Measurements from ENCODE around the gene TCF4. TPM values are rescaled to one million over a fixed set of nuclear protein-coding genes. Genes with fewer than 3 reads are reported as not detected.

TCF4 gene
- total RNA-seq, 1 experiment from 2014 or later, result 0.42 TPM

GRCh38 chr18:55552526-55553189, 35.3 kb downstream of the TCF4 start:
- H4K20me1 ChIP-seq (ENCODE audit: insufficient read depth), result no peaks in the 10 kb centered on the region
- H3K9me3 ChIP-seq (ENCODE audit: control insufficient read depth in 1 of 2, insufficient read depth in 1 of 2, low read depth in 1 of 2, low read length in 2 of 2), result peaks cover 9 to 14% of the 10 kb centered on the region in 2 experiments; a peak in 2 of 4 replicates
- no peaks in the 10 kb centered on the region for H3K4me1 ChIP-seq (ENCODE audit: control insufficient read depth in 1 of 2, insufficient read depth in 2 of 2, low read length in 2 of 2)
- H3K36me3 ChIP-seq (ENCODE audit: control insufficient read depth in 1 of 2, insufficient read depth in 2 of 2, low read length in 2 of 2), result no peaks in the 10 kb centered on the region
- POLR2A ChIA-PET, result no interaction called here
- no peak for TF ChIP-seq SRF (IDR thresholded peaks at IDR 0.05; ENCODE audit: low read depth)
- BruUV-seq (replicated peaks), result no TSS peak
- H3K27me3 ChIP-seq (ENCODE audit: insufficient read depth, low read length), result no peaks in the 10 kb centered on the region
- H3K79me2 ChIP-seq (ENCODE audit: insufficient read depth, low read length), result no peaks in the 10 kb centered on the region
- no peak overlapping the region for H3K9ac ChIP-seq (ENCODE audit: low read length)
- no peak overlapping the region for H2AFZ ChIP-seq (ENCODE audit: low read depth, low read length, poor library complexity, severe bottlenecking)
- ATAC-seq (no peak), DNase-seq (ENCODE audit: low read depth, low spot score) (no peak)
- H3K4me2 ChIP-seq (ENCODE audit: low read length), result no peak overlapping the region
- H3K9me2 ChIP-seq (ENCODE audit: insufficient read depth), result no peaks in the 10 kb centered on the region
- no peak overlapping the region for H3K27ac ChIP-seq (ENCODE audit: low read depth, low read length)
- RAD21 ChIA-PET (ENCODE audit: low non-redundant PET in 1 of 2, low total read pairs in 2 of 2, uncharacterized antibody in 2 of 2, unreplicated experiment in 2 of 2), result no interaction called here
- no peak overlapping the region for H3K4me3 ChIP-seq (replicated peaks in 1 of 2; ENCODE audit: low read depth in 1 of 2, low read length in 2 of 2)
- intact Hi-C loops (cut with micrococcal nuclease), result no loop called here
- CTCF ChIA-PET, result no interaction called here

- Histone ChIP-seq H3K4me2 (ENCODE audit: low read length) (no peak overlapping the region), H3K9me3 (ENCODE audit: control insufficient read depth in 1 of 2, insufficient read depth in 1 of 2, low read depth in 1 of 2, low read length in 2 of 2) (peaks cover 5 to 8% of the 10 kb centered on the region in 2 experiments; a peak in 2 of 4 replicates), H3K36me3 (ENCODE audit: control insufficient read depth in 1 of 2, insufficient read depth in 2 of 2, low read length in 2 of 2) (no peaks in the 10 kb centered on the region), H3K27ac (ENCODE audit: low read depth, low read length) (no peak overlapping the region), H2AFZ (ENCODE audit: low read depth, low read length, poor library complexity, severe bottlenecking) (no peak overlapping the region), H4K20me1 (ENCODE audit: insufficient read depth) (no peaks in the 10 kb centered on the region), H3K4me1 (ENCODE audit: control insufficient read depth in 1 of 2, insufficient read depth in 2 of 2, low read length in 2 of 2) (no peaks in the 10 kb centered on the region), H3K9ac (ENCODE audit: low read length) (no peak overlapping the region), H3K9me2 (ENCODE audit: insufficient read depth) (no peaks in the 10 kb centered on the region), H3K4me3 (replicated peaks in 1 of 2; ENCODE audit: low read depth in 1 of 2, low read length in 2 of 2) (no peak overlapping the region), H3K27me3 (ENCODE audit: insufficient read depth, low read length) (no peaks in the 10 kb centered on the region), H3K79me2 (ENCODE audit: insufficient read depth, low read length) (no peaks in the 10 kb centered on the region)
- ChIA-PET CTCF (no interaction called here), POLR2A (no interaction called here), RAD21 (ENCODE audit: low non-redundant PET in 1 of 2, low total read pairs in 2 of 2, uncharacterized antibody in 2 of 2, unreplicated experiment in 2 of 2) (no interaction called here)
- no peak for DNase-seq (ENCODE audit: low read depth, low spot score)
- TF ChIP-seq CTCF (IDR thresholded peaks at IDR 0.05 in 2 of 3, conservative IDR thresholded peaks at IDR 0.05 in 1 of 3; ENCODE audit: borderline replicate concordance in 1 of 3, insufficient read depth in 1 of 3, low read depth in 2 of 3, low read length in 2 of 3) (no peak), REST (IDR thresholded peaks at IDR 0.05; ENCODE audit: low read depth) (no peak)
- intact Hi-C loops (cut with micrococcal nuclease), result no loop called here
- ATAC-seq, result no peak
- BruUV-seq (replicated peaks), result no TSS peak
These were observed 36.8 kb downstream of the TCF4 start for GRCh38 chr18:55551227-55551626.
